ENCODE measurements around the gene IL16.

The IL16 gene

DNA sequence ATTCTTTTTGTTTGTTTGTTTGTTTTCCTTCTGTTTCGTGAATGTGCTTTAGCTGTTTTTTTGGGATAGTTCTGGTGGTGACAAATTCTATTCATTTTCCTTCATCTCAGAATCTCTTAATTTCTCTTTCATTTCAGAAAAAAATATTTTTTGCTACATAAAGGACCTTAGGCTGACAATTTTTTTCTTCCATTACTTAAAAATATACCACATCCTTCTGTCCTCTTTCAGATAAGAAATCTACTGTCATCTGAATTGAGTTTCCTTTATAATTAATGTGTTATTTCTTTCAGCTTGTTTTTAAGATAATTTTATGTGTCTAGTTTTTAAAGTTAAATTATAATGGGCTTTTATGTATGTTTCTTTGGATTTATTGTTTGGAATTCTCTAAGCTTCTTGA lies 47.6 kb downstream of the IL16 start:
- no peak for FAIRE-seq
- TF ChIP-seq TAF1 (IDR thresholded peaks at IDR 0.05; ENCODE audit: borderline replicate concordance, low read depth, low read length) (no peak), POLR2A (IDR thresholded peaks at IDR 0.05; ENCODE audit: low read depth, low read length) (no peak)
- DNase-seq (ENCODE audit: insufficient read length), result no peak

DNA sequence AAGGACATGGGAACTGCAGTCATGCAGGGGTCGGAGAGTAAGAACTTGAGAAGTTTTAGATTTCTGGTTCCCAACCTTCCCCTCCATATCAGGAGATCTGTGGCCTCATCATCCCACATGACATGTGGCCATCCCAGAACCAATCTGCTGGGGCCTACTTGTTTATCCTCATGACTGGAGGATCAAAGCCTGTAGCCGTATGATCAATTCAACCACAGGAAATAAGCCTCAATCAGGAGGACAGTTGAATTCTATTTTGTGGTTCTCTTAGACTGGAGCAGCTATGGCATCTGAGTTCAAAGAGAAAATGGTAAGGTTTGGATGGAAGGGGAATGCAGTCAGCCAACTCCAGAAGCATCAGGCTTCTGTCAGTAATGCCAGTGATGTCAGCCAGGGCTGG lies 57.2 kb downstream of the IL16 start:
- no peak for DNase-seq (ENCODE audit: insufficient read length)
- FAIRE-seq, result no peak
- TF ChIP-seq TAF1 (IDR thresholded peaks at IDR 0.05; ENCODE audit: borderline replicate concordance, low read depth, low read length), result no peak
- TF ChIP-seq POLR2AphosphoS5 (IDR thresholded peaks at IDR 0.05; ENCODE audit: low read depth, low read length), result no peak
- TF ChIP-seq POLR2A (IDR thresholded peaks at IDR 0.05; ENCODE audit: low read depth, low read length), result no peak

DNA sequence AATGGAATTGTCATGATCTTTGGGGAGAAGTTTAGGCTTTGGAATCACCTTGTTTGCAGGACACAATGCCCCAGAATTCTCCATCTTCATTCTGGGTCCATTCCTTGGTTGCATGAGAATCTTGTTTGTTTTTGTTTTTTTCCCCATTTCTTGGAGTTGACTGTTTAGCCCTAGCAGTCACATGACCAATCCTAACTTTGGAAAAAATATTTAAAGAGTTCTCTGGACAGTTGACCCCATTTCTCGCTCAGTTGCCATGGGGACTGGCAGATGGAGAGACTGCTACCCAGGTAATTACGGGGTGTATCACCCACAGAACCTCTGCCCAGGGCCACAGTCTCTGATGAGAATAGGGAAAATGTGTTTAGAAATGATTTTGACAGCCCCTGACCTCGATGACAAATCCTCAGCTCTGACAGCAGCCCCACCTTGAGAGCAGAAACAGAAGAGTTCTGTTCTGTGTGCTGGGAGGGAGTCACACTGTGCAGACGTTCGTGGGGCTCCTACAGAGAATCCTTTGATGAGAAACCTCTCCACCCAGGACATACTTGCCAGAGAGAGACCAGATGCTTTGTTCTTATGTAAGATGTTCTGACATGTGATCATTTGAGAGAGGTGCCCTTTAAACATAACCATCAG lies 57.7 kb downstream of the IL16 start:
- TF ChIP-seq TAF1 (IDR thresholded peaks at IDR 0.05; ENCODE audit: borderline replicate concordance, low read depth, low read length) (no peak), POLR2A (IDR thresholded peaks at IDR 0.05; ENCODE audit: low read depth, low read length) (no peak), POLR2AphosphoS5 (IDR thresholded peaks at IDR 0.05; ENCODE audit: low read depth, low read length) (no peak)
- FAIRE-seq (no peak), DNase-seq (ENCODE audit: insufficient read length) (no peak)

DNA sequence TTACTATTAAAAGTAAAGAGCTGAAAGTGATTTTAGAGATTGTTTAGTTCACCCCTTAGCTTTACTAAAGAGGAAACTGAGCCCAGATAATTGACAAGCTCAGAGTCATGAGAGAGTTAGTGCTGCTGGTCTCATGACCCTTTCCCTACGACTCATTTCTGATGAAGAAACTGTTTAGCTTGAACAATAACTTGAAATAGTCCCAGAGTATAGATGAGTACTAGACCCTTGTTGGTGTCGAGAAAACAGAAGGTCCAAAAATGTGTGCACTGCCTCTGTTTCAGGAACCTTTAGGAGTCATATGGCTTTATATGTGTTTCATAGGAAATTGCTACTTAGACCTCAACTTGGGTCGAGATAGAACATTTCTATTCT lies 58.2 kb downstream of the IL16 start:
- FAIRE-seq (no peak), DNase-seq (ENCODE audit: insufficient read length) (no peak)
- no peak for TF ChIP-seq TAF1 (IDR thresholded peaks at IDR 0.05; ENCODE audit: borderline replicate concordance, low read depth, low read length)
- TF ChIP-seq POLR2AphosphoS5 (IDR thresholded peaks at IDR 0.05; ENCODE audit: low read depth, low read length), result no peak
- no peak for TF ChIP-seq POLR2A (IDR thresholded peaks at IDR 0.05; ENCODE audit: low read depth, low read length)

DNA sequence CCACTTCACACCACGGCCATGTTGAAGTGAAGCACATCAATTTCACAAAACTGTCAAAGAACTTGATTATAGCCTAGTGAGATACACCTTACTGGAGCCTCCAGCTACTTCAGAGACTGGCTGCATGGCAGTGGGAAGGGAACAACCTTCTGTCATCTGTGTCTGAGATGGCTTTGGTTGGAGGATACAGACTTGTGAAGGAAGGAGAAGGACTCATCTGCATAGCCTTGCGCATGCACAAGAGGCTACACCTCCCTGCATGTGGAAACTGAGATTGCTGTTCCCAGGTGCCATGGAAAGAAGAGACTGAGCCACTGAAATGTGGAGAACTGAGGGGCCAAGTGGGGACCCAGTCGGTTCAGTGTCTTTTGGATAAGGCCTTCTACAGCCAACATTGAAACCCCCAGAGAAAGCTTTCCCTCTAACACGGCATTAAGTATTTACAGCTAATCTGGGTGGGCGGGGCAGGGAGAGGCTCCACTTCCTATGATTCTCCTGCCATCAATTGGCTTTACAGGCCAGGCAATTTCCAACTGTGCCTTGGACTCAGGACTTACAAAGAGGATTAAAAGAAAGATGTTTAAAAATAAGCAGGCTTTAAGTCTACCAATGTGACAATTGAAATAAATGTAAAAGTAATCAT lies 58.8 kb downstream of the IL16 start:
- TF ChIP-seq POLR2AphosphoS5 (IDR thresholded peaks at IDR 0.05; ENCODE audit: low read depth, low read length) (no peak), TAF1 (IDR thresholded peaks at IDR 0.05; ENCODE audit: borderline replicate concordance, low read depth, low read length) (no peak), POLR2A (IDR thresholded peaks at IDR 0.05; ENCODE audit: low read depth, low read length) (no peak)
- DNase-seq (ENCODE audit: insufficient read length), result no peak

DNA sequence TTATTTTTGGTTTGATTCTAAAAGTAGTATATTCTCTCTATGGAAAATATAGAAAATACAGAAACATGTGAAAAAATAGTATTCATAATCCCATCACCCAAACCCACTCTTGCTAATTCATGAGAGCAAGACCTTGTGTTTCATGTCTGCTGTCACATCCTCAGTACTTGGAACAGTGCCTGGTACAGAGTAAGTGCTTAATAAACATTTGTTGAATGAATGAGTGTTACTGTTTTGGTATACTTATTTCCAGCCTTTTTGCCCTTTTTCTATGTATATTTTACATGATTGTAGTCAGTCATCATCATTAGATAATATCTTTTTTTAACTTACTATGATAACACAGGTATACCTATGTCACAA lies 59.3 kb downstream of the IL16 start:
- FAIRE-seq (no peak), DNase-seq (ENCODE audit: insufficient read length) (no peak)
- TF ChIP-seq POLR2A (IDR thresholded peaks at IDR 0.05; ENCODE audit: low read depth, low read length) (no peak), POLR2AphosphoS5 (IDR thresholded peaks at IDR 0.05; ENCODE audit: low read depth, low read length) (no peak), TAF1 (IDR thresholded peaks at IDR 0.05; ENCODE audit: borderline replicate concordance, low read depth, low read length) (no peak)

More for the DNA sequence above, 58.8 kb downstream of the IL16 start:
- FAIRE-seq, result no peak

DNA sequence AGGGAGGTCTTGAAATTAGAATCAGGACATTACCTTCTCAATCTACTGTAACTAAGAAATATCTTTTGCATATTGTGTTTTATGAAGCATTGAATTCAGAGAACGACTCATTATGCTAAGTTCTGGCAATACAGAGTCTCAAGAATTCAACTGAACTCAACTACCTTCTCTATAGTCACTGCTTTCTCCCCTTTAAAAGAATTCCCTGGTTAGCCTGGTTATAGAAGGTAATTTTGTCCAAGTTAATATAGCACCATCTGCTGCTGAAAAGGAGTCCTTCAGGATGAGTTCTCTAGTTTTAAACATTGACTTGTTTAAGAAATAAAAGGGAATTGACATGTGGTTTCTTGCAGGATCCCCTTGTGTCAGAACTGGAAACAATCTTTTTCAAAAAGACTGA lies 60.2 kb downstream of the IL16 start:
- DNase-seq (ENCODE audit: insufficient read length) (no peak), FAIRE-seq (no peak)

DNA sequence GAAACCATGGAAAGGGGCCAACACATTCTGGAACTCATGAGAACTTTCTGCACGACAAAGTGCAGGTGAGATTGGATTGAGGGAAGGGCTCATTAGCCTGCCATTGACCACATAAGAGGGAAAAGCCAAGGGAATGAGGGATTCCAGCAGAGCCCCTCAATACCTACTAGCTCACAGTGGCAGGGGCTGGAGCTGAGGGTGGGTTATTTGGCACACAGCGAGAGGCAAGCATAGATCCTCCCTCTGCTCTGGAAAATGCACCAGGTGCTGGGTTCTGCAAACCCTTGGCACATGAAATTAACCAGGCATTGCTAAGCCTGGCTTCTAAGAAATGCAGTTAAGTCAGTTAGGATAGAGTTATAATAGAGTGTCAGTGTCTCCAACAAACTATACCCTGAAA lies 60.8 kb downstream of the IL16 start:
- FAIRE-seq (no peak), DNase-seq (ENCODE audit: insufficient read length) (no peak)
- TF ChIP-seq TAF1 (IDR thresholded peaks at IDR 0.05; ENCODE audit: borderline replicate concordance, low read depth, low read length), result no peak
- TF ChIP-seq POLR2AphosphoS5 (IDR thresholded peaks at IDR 0.05; ENCODE audit: low read depth, low read length), result no peak
- no peak for TF ChIP-seq POLR2A (IDR thresholded peaks at IDR 0.05; ENCODE audit: low read depth, low read length)

More for the DNA sequence above, 60.2 kb downstream of the IL16 start:
- TF ChIP-seq TAF1 (IDR thresholded peaks at IDR 0.05; ENCODE audit: borderline replicate concordance, low read depth, low read length) (no peak), POLR2A (IDR thresholded peaks at IDR 0.05; ENCODE audit: low read depth, low read length) (no peak), POLR2AphosphoS5 (IDR thresholded peaks at IDR 0.05; ENCODE audit: low read depth, low read length) (no peak)

DNA sequence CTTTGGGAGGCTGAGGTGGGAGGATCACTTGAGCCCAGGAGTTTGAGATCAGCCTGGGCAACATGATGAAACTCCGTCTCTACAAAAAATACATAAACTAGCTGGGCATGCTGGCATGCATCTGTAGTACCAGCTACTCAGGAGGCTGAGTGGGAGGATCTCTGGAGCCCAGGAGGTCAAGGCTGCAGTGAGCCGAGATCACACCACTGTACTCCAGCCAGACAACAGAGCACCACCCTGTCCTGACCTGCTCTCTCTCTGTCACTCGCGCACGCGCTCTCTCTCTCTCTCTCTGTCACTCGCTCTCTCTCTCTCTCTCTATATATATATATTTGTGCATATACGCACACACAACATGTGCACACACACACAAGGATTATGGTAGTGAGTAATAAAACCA lies 61.8 kb downstream of the IL16 start:
- DNase-seq (ENCODE audit: insufficient read length) (no peak), FAIRE-seq (no peak)
- no peak for TF ChIP-seq POLR2A (IDR thresholded peaks at IDR 0.05; ENCODE audit: low read depth, low read length)
- TF ChIP-seq TAF1 (IDR thresholded peaks at IDR 0.05; ENCODE audit: borderline replicate concordance, low read depth, low read length), result no peak
- TF ChIP-seq POLR2AphosphoS5 (IDR thresholded peaks at IDR 0.05; ENCODE audit: low read depth, low read length), result no peak

DNA sequence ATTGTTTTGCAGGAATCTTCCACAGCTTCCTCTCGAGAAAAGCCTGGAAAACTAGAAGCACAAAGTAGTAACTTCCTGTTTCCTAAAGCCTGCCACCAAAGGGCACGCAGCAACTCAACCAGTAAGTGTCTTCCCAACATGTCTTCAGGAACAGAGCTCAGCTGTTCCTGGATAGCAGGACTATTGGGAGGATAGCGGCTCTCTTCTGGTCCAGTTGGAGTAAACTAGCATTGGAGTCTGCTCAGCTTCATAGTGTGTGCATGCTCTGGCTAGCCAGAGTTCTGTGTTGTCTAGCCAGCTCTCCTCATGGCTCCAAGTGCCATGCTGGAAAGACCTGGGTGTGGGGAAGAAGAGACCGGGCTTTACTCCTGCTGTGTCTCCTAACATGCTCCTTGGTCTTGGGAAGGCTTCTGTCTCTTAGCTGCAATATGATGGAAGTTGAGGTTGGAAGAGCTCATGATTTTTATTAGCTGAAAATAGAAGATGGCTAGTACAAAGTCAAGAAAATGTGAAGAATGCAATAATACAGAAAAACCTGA lies 63.1 kb downstream of the IL16 start:
- DNase-seq (ENCODE audit: insufficient read length), result no peak
- no peak for FAIRE-seq
- TF ChIP-seq POLR2AphosphoS5 (IDR thresholded peaks at IDR 0.05; ENCODE audit: low read depth, low read length), result no peak
- TF ChIP-seq POLR2A (IDR thresholded peaks at IDR 0.05; ENCODE audit: low read depth, low read length), result no peak
- no peak for TF ChIP-seq TAF1 (IDR thresholded peaks at IDR 0.05; ENCODE audit: borderline replicate concordance, low read depth, low read length)

DNA sequence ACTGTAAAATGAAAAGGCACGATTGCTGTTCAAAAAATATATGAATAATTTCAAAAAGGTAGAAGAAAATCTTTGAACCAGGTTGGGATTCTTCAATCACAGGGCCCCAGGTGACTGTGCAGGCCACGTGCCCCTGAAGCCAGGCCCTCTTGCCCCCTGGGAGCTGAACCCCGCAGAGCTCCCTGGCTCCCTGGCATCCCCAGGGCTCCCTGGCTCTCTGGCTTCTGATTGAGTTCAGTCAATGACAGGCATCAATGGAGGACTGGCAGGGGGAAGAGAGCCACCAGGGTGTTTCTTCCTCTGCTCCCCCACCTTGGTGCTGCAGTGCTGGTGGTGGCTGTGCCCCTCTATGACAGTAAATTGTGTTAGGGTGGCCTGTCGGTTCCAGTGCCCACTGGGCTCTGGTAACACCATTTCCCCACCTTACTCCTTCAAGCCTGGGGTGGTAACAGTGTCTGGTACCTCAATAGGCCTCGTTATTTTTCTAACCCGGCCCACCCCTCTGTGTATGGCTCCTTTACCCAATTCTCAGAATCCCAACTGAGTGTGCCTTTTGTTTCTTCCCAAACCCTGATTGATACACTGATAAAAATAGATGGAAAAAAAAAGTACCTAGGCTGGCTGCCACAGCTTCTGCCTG lies 64.6 kb downstream of the IL16 start:
- FAIRE-seq, result no peak
- DNase-seq (ENCODE audit: insufficient read length), result no peak

DNA sequence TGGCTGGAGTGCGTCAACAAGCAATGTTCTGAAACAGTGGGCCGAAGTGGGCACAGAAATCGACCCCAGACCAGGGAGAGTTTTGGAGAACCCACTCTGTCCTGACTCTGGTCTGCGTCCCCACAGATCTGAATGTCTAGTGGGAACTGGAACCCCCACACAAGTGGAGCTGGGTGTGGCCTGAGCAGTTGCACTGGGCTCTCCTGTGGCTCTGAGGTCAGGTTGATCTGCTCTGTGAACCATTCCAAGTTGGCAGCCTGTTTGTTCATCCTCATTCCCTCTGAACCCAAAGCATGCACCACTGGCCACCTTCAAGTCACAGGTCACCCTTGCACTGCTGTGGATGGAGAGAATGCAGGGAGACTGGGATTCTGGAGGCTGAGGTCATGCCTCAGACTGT lies 66.8 kb downstream of the IL16 start:
- no peak for FAIRE-seq
- TF ChIP-seq TAF1 (IDR thresholded peaks at IDR 0.05; ENCODE audit: borderline replicate concordance, low read depth, low read length), result no peak
- no peak for TF ChIP-seq POLR2A (IDR thresholded peaks at IDR 0.05; ENCODE audit: low read depth, low read length)
- no peak for TF ChIP-seq POLR2AphosphoS5 (IDR thresholded peaks at IDR 0.05; ENCODE audit: low read depth, low read length)

More for the DNA sequence above, 64.6 kb downstream of the IL16 start:
- no peak for TF ChIP-seq POLR2AphosphoS5 (IDR thresholded peaks at IDR 0.05; ENCODE audit: low read depth, low read length)
- TF ChIP-seq TAF1 (IDR thresholded peaks at IDR 0.05; ENCODE audit: borderline replicate concordance, low read depth, low read length), result no peak
- TF ChIP-seq POLR2A (IDR thresholded peaks at IDR 0.05; ENCODE audit: low read depth, low read length), result no peak

More for the DNA sequence above, 66.8 kb downstream of the IL16 start:
- DNase-seq (ENCODE audit: insufficient read length), result no peak
